Endothelial cell (in vitro differentiated cells): Measurements from ENCODE around the gene ECD. TPM values are rescaled to one million over a fixed set of nuclear protein-coding genes. Genes with fewer than 3 reads are reported as not detected.

Experiments
- DNase-seq: peaks from one replicate; pipeline ENCODE4 v3.0.0; 2021; ENCODE audit warnings: low spot score
- H3K27ac Mint-ChIP-seq: one replicate; pipeline ENCODE4 v1.8.0; 2021; ENCODE audit warnings: mixed read lengths, inconsistent platforms; ENCODE audit not compliant: unreplicated experiment
- H3K27me3 Mint-ChIP-seq: one replicate; pipeline ENCODE4 v1.8.0; 2021; ENCODE audit warnings: mild to moderate bottlenecking, moderate library complexity, mixed read lengths, inconsistent platforms; ENCODE audit not compliant: unreplicated experiment
- H3K36me3 Mint-ChIP-seq: one replicate; pipeline ENCODE4 v1.8.0; 2021; ENCODE audit warnings: mild to moderate bottlenecking, low read depth, mixed read lengths, inconsistent platforms; ENCODE audit not compliant: unreplicated experiment
- H3K4me1 Mint-ChIP-seq: one replicate; pipeline ENCODE4 v1.8.0; 2021; ENCODE audit warnings: mild to moderate bottlenecking, mixed read lengths, inconsistent platforms; ENCODE audit not compliant: unreplicated experiment
- H3K4me3 Mint-ChIP-seq: one replicate; pipeline ENCODE4 v1.8.0; 2021; ENCODE audit warnings: mild to moderate bottlenecking, mixed read lengths, inconsistent platforms; ENCODE audit not compliant: unreplicated experiment
- H3K9me3 Mint-ChIP-seq: one replicate; pipeline ENCODE4 v1.8.0; 2021; ENCODE audit warnings: mixed read lengths, inconsistent platforms; ENCODE audit not compliant: unreplicated experiment
- CTCF ChIP-seq: fragments of 200-600 bp; sonication (generic); IDR thresholded peaks from one replicate; pipeline ENCODE4 v1.5.0; 2021; ENCODE audit warnings: antibody characterized with exemption; ENCODE audit not compliant: unreplicated experiment
- total RNA-seq: library from RNA; stranded (reverse); fragmentation: NEBNext Ultra II Directional; extraction: Animal tissue kit (Norgen Biotek cat#: 25700); gene quantifications from one replicate; pipeline ENCODE4 v1.2.1, GENCODE V29; 2021; ENCODE audit not compliant: unreplicated experiment

The ECD gene
- total RNA-seq, 1 donor from 2014 or later, result 38.5 TPM

- Mint-ChIP-seq H3K4me1 (peaks cover 21% of the 10 kb centered on the region), H3K9me3 (no peaks in the 10 kb centered on the region), H3K4me3 (no peak overlapping the region), H3K36me3 (peaks cover 4% of the 10 kb centered on the region), H3K27ac (no peak overlapping the region), H3K27me3 (peaks cover 2% of the 10 kb centered on the region)
- DNase-seq, result no peak
- TF ChIP-seq CTCF, result no peak
These were observed 73.6 kb downstream of the ECD start for GRCh38 chr10:73093922-73094850.

- peaks cover 21% of the 10 kb centered on the region for H3K4me1 Mint-ChIP-seq
- DNase-seq, result no peak
- no peak overlapping the region for H3K27ac Mint-ChIP-seq
- H3K27me3 Mint-ChIP-seq, result peaks cover 2% of the 10 kb centered on the region
- no peak for TF ChIP-seq CTCF
- H3K36me3 Mint-ChIP-seq, result peaks cover 4% of the 10 kb centered on the region
- H3K4me3 Mint-ChIP-seq, result no peak overlapping the region
- no peaks in the 10 kb centered on the region for H3K9me3 Mint-ChIP-seq
These were observed 75.0 kb downstream of the ECD start for GRCh38 chr10:73092830-73093229.

- Mint-ChIP-seq H3K36me3 (no peaks in the 10 kb centered on the region), H3K4me3 (no peak overlapping the region), H3K27ac (no peak overlapping the region), H3K4me1 (no peaks in the 10 kb centered on the region), H3K27me3 (no peaks in the 10 kb centered on the region), H3K9me3 (no peaks in the 10 kb centered on the region)
- TF ChIP-seq CTCF, result no peak
- no peak for DNase-seq
These were observed 79.5 kb downstream of the ECD start for GRCh38 chr10:73088304-73088703.

GRCh38 chr10:73086816-73087215, 81.0 kb downstream of the ECD start:
- Mint-ChIP-seq H3K4me3 (no peak overlapping the region), H3K27me3 (no peaks in the 10 kb centered on the region), H3K36me3 (no peaks in the 10 kb centered on the region), H3K27ac (no peak overlapping the region), H3K9me3 (no peaks in the 10 kb centered on the region), H3K4me1 (no peaks in the 10 kb centered on the region)
- TF ChIP-seq CTCF, result no peak
- DNase-seq, result no peak

- Mint-ChIP-seq H3K9me3 (no peaks in the 10 kb centered on the region), H3K27ac (no peak overlapping the region), H3K27me3 (no peaks in the 10 kb centered on the region), H3K36me3 (no peaks in the 10 kb centered on the region), H3K4me3 (no peak overlapping the region), H3K4me1 (no peaks in the 10 kb centered on the region)
- no peak for TF ChIP-seq CTCF
- DNase-seq, result no peak
These were observed 83.6 kb downstream of the ECD start for GRCh38 chr10:73084209-73084608.
